ENCODE results near the gene CCL11.
"Not testable (repeated sequence)": the region's sequence is repeated elsewhere in the genome, so short reads cannot be mapped to it uniquely, and the experiment has no call there.

The CCL11 gene

GRCh38 chr17:34319039-34319483 lies 33.5 kb downstream of the CCL11 start, which contains the start of gene CCL8:
TSS of gene CCL8 (plus strand) at chr17:34319435. CDS start at chr17:34319502, 67 bp downstream.
- TF ChIP-seq CTCF (IDR thresholded peaks at IDR 0.05; ENCODE audit: insufficient read depth, low read length, poor library complexity, severe bottlenecking) (no peak), EZH2phosphoT487 (conservative IDR thresholded peaks at IDR 0.05; ENCODE audit: low read length) (no peak)
- no peak within 1 kb of the TSS for H3K4me2 ChIP-seq (ENCODE audit: low read depth, low read length, poor library complexity, severe bottlenecking)
- no peak within 1 kb of the TSS for H3K4me3 ChIP-seq (ENCODE audit: insufficient read depth, low read length, poor library complexity, severe bottlenecking)
- H3K27me3 ChIP-seq (ENCODE audit: low read length): no peaks in the 10 kb centered on the region
- no peaks in the 10 kb centered on the region for H4K20me1 ChIP-seq (ENCODE audit: low read depth, low read length)
- no peaks in the 10 kb centered on the region for H3F3A ChIP-seq (ENCODE audit: insufficient read depth)
- no peaks in the 10 kb centered on the region for H3K79me2 ChIP-seq (ENCODE audit: insufficient read depth, low read length)
- no peaks in the 10 kb centered on the region for H3K9me2 ChIP-seq (replicated peaks; ENCODE audit: insufficient read depth, low read length)
- H3K36me3 ChIP-seq (ENCODE audit: low read length): no peaks in the 10 kb centered on the region
- no peak within 1 kb of the TSS for H2AFZ ChIP-seq (ENCODE audit: low read depth, low read length, severe bottlenecking)
- no peak within 1 kb of the TSS for H3K9ac ChIP-seq (ENCODE audit: low read length)
- H3K9me3 ChIP-seq (ENCODE audit: insufficient read depth, low read length): no peaks in the 10 kb centered on the region
- no peak within 1 kb of the TSS for H3K27ac ChIP-seq (ENCODE audit: low read depth, low read length)

GRCh38 chr17:34321964-34322363 lies 36.4 kb downstream of the CCL11 start:
- H3K27ac ChIP-seq (ENCODE audit: low read depth, low read length): no peak overlapping the region
- H3K36me3 ChIP-seq (ENCODE audit: low read length): no peaks in the 10 kb centered on the region

GRCh38 chr17:34327580-34327979 lies 42.0 kb downstream of the CCL11 start:
- H2AFZ ChIP-seq (ENCODE audit: low read depth, low read length, severe bottlenecking); H3K79me2 ChIP-seq (ENCODE audit: insufficient read depth, low read length); H4K20me1 ChIP-seq (ENCODE audit: low read depth, low read length); H3K9me2 ChIP-seq (replicated peaks; ENCODE audit: insufficient read depth, low read length); H3K4me2 ChIP-seq (ENCODE audit: low read depth, low read length, poor library complexity, severe bottlenecking); H3K4me3 ChIP-seq (ENCODE audit: insufficient read depth, low read length, poor library complexity, severe bottlenecking); H3K27ac ChIP-seq (ENCODE audit: low read depth, low read length); H3K9me3 ChIP-seq (ENCODE audit: insufficient read depth, low read length); H3K36me3 ChIP-seq (ENCODE audit: low read length); H3F3A ChIP-seq (ENCODE audit: insufficient read depth); H3K27me3 ChIP-seq (ENCODE audit: low read length); H3K9ac ChIP-seq (ENCODE audit: low read length): not testable (repeated sequence)

More at GRCh38 chr17:34321964-34322363, 36.4 kb downstream of the CCL11 start:
- H4K20me1 ChIP-seq (ENCODE audit: low read depth, low read length): no peaks in the 10 kb centered on the region
- no peak overlapping the region for H3K9ac ChIP-seq (ENCODE audit: low read length)
- no peaks in the 10 kb centered on the region for H3K9me3 ChIP-seq (ENCODE audit: insufficient read depth, low read length)
- H2AFZ ChIP-seq (ENCODE audit: low read depth, low read length, severe bottlenecking): no peak overlapping the region
- H3F3A ChIP-seq (ENCODE audit: insufficient read depth): no peaks in the 10 kb centered on the region
- H3K27me3 ChIP-seq (ENCODE audit: low read length): no peaks in the 10 kb centered on the region
- no peaks in the 10 kb centered on the region for H3K79me2 ChIP-seq (ENCODE audit: insufficient read depth, low read length)
- H3K4me3 ChIP-seq (ENCODE audit: insufficient read depth, low read length, poor library complexity, severe bottlenecking): no peak overlapping the region
- no peaks in the 10 kb centered on the region for H3K9me2 ChIP-seq (replicated peaks; ENCODE audit: insufficient read depth, low read length)
- no peak overlapping the region for H3K4me2 ChIP-seq (ENCODE audit: low read depth, low read length, poor library complexity, severe bottlenecking)
- TF ChIP-seq EZH2phosphoT487 (conservative IDR thresholded peaks at IDR 0.05; ENCODE audit: low read length) (no peak), CTCF (IDR thresholded peaks at IDR 0.05; ENCODE audit: insufficient read depth, low read length, poor library complexity, severe bottlenecking) (no peak)

- TF ChIP-seq CTCF (IDR thresholded peaks at IDR 0.05; ENCODE audit: insufficient read depth, low read length, poor library complexity, severe bottlenecking) (no peak), EZH2phosphoT487 (conservative IDR thresholded peaks at IDR 0.05; ENCODE audit: low read length) (no peak)
- no peaks in the 10 kb centered on the region for H4K20me1 ChIP-seq (ENCODE audit: low read depth, low read length)
- H3K4me3 ChIP-seq (ENCODE audit: insufficient read depth, low read length, poor library complexity, severe bottlenecking): no peak overlapping the region
- H3K9me3 ChIP-seq (ENCODE audit: insufficient read depth, low read length): no peaks in the 10 kb centered on the region
- H3K79me2 ChIP-seq (ENCODE audit: insufficient read depth, low read length): no peaks in the 10 kb centered on the region
- no peak overlapping the region for H3K9ac ChIP-seq (ENCODE audit: low read length)
- H3K9me2 ChIP-seq (replicated peaks; ENCODE audit: insufficient read depth, low read length): no peaks in the 10 kb centered on the region
- H3K27ac ChIP-seq (ENCODE audit: low read depth, low read length): no peak overlapping the region
- H3K36me3 ChIP-seq (ENCODE audit: low read length): no peaks in the 10 kb centered on the region
- no peaks in the 10 kb centered on the region for H3F3A ChIP-seq (ENCODE audit: insufficient read depth)
- no peaks in the 10 kb centered on the region for H3K27me3 ChIP-seq (ENCODE audit: low read length)
- no peak overlapping the region for H2AFZ ChIP-seq (ENCODE audit: low read depth, low read length, severe bottlenecking)
- H3K4me2 ChIP-seq (ENCODE audit: low read depth, low read length, poor library complexity, severe bottlenecking): no peak overlapping the region
Observed at GRCh38 chr17:34337701-34338100, 52.2 kb downstream of the CCL11 start.
